Kidney (tissue), 14 donors: ENCODE results near the gene CACTIN. TPM values are rescaled to one million over a fixed set of nuclear protein-coding genes. Genes with fewer than 3 reads are reported as not detected.
A peak's percentile ranks its signal among the peaks of the same experiment; 100 is the strongest.

ENCODE experiments used
- DNase-seq, 5 donors: peaks; one replicate each; pipeline ENCODE4 v3.0.0-alpha.2; 2013 to 2020
- FAIRE-seq: peaks from 2 replicates; lab custom pipeline; 2012; peaks lifted over from hg19 to GRCh38; lab: Jason Lieb, UNC
- H3K27ac ChIP-seq, 2 donors: one replicate each; pipeline ENCODE4 v1.7.0; 2013; ENCODE audit warnings: low read depth in 2 of 2, low read length in 2 of 2, inconsistent platforms in 1 of 2
- H3K27me3 ChIP-seq: one replicate; pipeline ENCODE4 v1.7.1; 2013; ENCODE audit warnings: low read length, inconsistent platforms; ENCODE audit not compliant: control insufficient read depth, insufficient read depth
- H3K36me3 ChIP-seq, 3 donors: one replicate each; pipeline versions ENCODE4 v1.7.0 to v1.7.1; 2013; ENCODE audit warnings: low read length in 3 of 3, control low read depth in 1 of 3, inconsistent platforms in 1 of 3; ENCODE audit not compliant: insufficient read depth in 3 of 3, control insufficient read depth in 2 of 3
- H3K4me1 ChIP-seq, 3 donors: one replicate each; pipeline versions ENCODE4 v1.7.0 to v1.7.1; 2013; ENCODE audit warnings: low read length in 3 of 3, inconsistent platforms in 1 of 3, low read depth in 1 of 3; ENCODE audit not compliant: control insufficient read depth in 2 of 3, insufficient read depth in 2 of 3
- H3K4me3 ChIP-seq, 3 donors: one replicate each; pipeline versions ENCODE4 v1.7.0 to v1.8.1; 2013; ENCODE audit warnings: low read length in 3 of 3, control low read depth in 1 of 3, inconsistent platforms in 1 of 3
- H3K9ac ChIP-seq, 3 donors: one replicate each; pipeline versions ENCODE4 v1.7.0 to v1.7.1; 2013; ENCODE audit warnings: low read length in 3 of 3, control low read depth in 1 of 3, inconsistent platforms in 1 of 3
- H3K9me3 ChIP-seq, 3 donors: one replicate each; pipeline versions ENCODE4 v1.7.0 to v1.7.1; 2013; ENCODE audit warnings: low read length in 3 of 3, control low read depth in 1 of 3, inconsistent platforms in 1 of 3; ENCODE audit not compliant: control insufficient read depth in 2 of 3, insufficient read depth in 1 of 3
- CTCF ChIP-seq: IDR thresholded peaks from 3 replicates; pipeline ENCODE4 v1.5.1; 2012; ENCODE audit warnings: mild to moderate bottlenecking, moderate library complexity, borderline replicate concordance; ENCODE audit not compliant: insufficient read depth; ENCODE audit errors: extremely low read depth
- intact Hi-C: fragments of 100-400 bp; cut with DNase I; formaldehyde crosslinking; loops from one replicate; pipeline ENCODE4 v1.11.1; 2022
- polyA plus RNA-seq: library from polyadenylated mRNA; stranded (reverse); fragments of 350-450 nt; fragmentation: Illumina TruSeq; extraction: RNeasy Lipid Tissue Mini Kit (QIAGEN cat#74804); gene quantifications from one replicate; pipeline ENCODE4 v1.2.3, GENCODE V29; 2014; ENCODE audit warnings: low read depth, low replicate concordance; ENCODE audit not compliant: insufficient read depth
- total RNA-seq: library from RNA; stranded (reverse); fragmentation: NEBNext Ultra II Directional; extraction: Animal tissue kit (Norgen Biotek cat#: 25700); gene quantifications from one replicate; pipeline ENCODE4 v1.2.1, GENCODE V29; 2021
- donor health status: control.
- donor health status: control.
- donor health status: control.
- donor health status: control.
- donor health status: control.
- donor health status: DM: yes; HTN: yes; CAD: no.
- donor health status: Normal renal cell carcinoma (clear cell type).

The CACTIN gene
- total and polyA plus RNA-seq, 2 donors from 2014 or later, result 11.6 to 23.9 TPM

DNA sequence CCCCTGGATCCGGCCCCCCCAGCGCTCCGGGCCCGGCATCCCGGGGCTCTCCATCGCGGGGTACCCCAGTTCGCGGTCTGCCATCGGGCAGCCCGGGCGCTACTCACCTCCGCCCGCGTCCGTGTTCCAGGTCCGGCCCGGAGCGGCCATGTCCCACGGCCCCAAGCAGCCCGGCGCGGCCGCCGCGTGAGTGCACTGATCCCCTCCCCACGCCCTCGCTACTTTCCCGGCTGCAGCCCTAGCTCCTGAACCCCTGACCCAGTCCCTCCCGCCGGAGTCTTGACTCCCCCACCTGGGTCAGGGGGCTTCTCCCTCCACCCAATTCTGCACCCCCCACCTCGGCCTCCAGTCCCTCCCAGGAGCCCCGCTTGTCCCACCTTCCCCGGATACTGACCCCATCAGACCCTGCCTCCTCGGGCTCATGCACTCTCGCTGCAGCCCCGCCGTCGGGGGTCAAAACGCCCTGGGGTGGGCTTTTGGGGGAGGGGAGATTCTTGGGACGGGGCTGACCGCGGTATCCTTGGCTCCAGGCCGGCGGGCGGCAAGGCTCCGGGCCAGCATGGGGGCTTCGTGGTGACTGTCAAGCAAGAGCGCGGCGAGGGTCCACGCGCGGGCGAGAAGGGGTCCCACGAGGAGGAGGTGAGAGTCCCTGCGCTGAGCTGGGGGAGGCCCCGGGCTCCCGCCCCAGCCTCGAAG is 53.3 kb downstream of the CACTIN start:
- Histone ChIP-seq H3K9ac (peak overlapping the region; percentile 18 to 65 (median 32)), H3K9me3 (no peaks in the 10 kb centered on the region), H3K27me3 (no peaks in the 10 kb centered on the region), H3K36me3 (peaks cover 0 to 2% (median 0%) of the 10 kb centered on the region in 3 donors), H3K4me1 (peaks cover 0 to 4% (median 3%) of the 10 kb centered on the region in 3 donors), H3K27ac (no peak overlapping the region), H3K4me3 (peak overlapping the region; percentile 57 to 76 (median 70))
- no peak for FAIRE-seq
- no peak for TF ChIP-seq CTCF
- peak in 2 of 5 donors; percentile 46 to 87 for DNase-seq
- intact Hi-C loops, result no loop called here

GRCh38 chr19:3572855-3573161 is 53.8 kb downstream of the CACTIN start, which contains the start of gene HMG20B:
Gene HMG20B (plus strand): TSS chr19:3572944. CDS start chr19:3573310, 366 bp downstream.
- DNase-seq (no peak), FAIRE-seq (no peak)
- H3K27me3 ChIP-seq, result no peaks in the 10 kb centered on the region
- no peak for TF ChIP-seq CTCF
- peak within 1 kb of the TSS; percentile 20 to 65 (median 32) for H3K9ac ChIP-seq
- intact Hi-C loops, result no loop called here
- peaks cover 0 to 2% (median 0%) of the 10 kb centered on the region in 3 donors for H3K36me3 ChIP-seq
- H3K27ac ChIP-seq, result peak within 1 kb of the TSS in 1 of 2 donors; percentile 37
- H3K4me3 ChIP-seq, result peak within 1 kb of the TSS; percentile 60 to 76 (median 70)
- no peaks in the 10 kb centered on the region for H3K9me3 ChIP-seq
- peaks cover 0 to 4% (median 3%) of the 10 kb centered on the region in 3 donors for H3K4me1 ChIP-seq

GRCh38 chr19:3572132-3572854 is 54.3 kb downstream of the CACTIN start:
- FAIRE-seq, result peak; percentile 98
- H3K9me3 ChIP-seq, result no peaks in the 10 kb centered on the region
- H3K9ac ChIP-seq, result peak overlapping the region; percentile 20 to 53 (median 29)
- no peak for TF ChIP-seq CTCF
- H3K4me3 ChIP-seq, result peak overlapping the region; percentile 60 to 74 (median 64)
- H3K36me3 ChIP-seq, result peaks cover 0 to 2% (median 0%) of the 10 kb centered on the region in 3 donors
- H3K27ac ChIP-seq, result peak overlapping the region in 1 of 2 donors; percentile 37
- peaks cover 0 to 4% (median 3%) of the 10 kb centered on the region in 3 donors for H3K4me1 ChIP-seq
- intact Hi-C loops, result no loop called here
- no peaks in the 10 kb centered on the region for H3K27me3 ChIP-seq
- peak; percentile 100 for DNase-seq
